Prostate gland (tissue), 2 donors: ENCODE data around the gene TMBIM6. TPM values are rescaled to one million over a fixed set of nuclear protein-coding genes. Genes with fewer than 3 reads are reported as not detected.

Experiments
- DNase-seq: peaks from one replicate; pipeline ENCODE4 v3.0.0-alpha.2; 2019; ENCODE audit warnings: low spot score
- H3K27ac ChIP-seq, 2 donors: fragments of 200-600 bp; sonication (generic); 2 replicates each; pipeline ENCODE4 v1.5.1; 2017 to 2019
- H3K27me3 ChIP-seq: fragments of 200-600 bp; sonication (generic); replicated peaks from 2 replicates; pipeline ENCODE4 v1.5.1; 2019; ENCODE audit not compliant: insufficient read depth
- H3K36me3 ChIP-seq, 2 donors: fragments of 200-600 bp; sonication (generic); 1 replicate in 1 of 2; 2 replicates in 1 of 2; pipeline versions ENCODE4 v1.5.1 to v1.8.1; 2017 to 2019
- H3K4me1 ChIP-seq: fragments of 200-600 bp; sonication (generic); replicated peaks from 2 replicates; pipeline ENCODE4 v1.5.1; 2019
- H3K4me3 ChIP-seq, 2 donors: fragments of 200-600 bp; sonication (generic); 2 replicates each; pipeline ENCODE4 v1.5.1; 2017 to 2019
- H3K9me3 ChIP-seq: fragments of 200-600 bp; sonication (generic); 2 replicates; pipeline ENCODE4 v1.5.1; 2017
- CTCF ChIP-seq, 4 experiments: fragments of 200-600 bp in 2 of 4; fragments of 450-650 bp in 2 of 4; sonication (generic) in 2 of 4; IDR thresholded peaks; 1 replicate in 3 of 4; 2 replicates in 1 of 4; pipeline ENCODE4 v1.5.1; 2016 to 2019; ENCODE audit warnings: antibody characterized with exemption in 4 of 4, mild to moderate bottlenecking in 2 of 4, moderate library complexity in 2 of 4
- POLR2A ChIP-seq: fragments of 450-650 bp; IDR thresholded peaks from one replicate; pipeline ENCODE4 v1.6.1; 2016; ENCODE audit warnings: antibody characterized with exemption, mild to moderate bottlenecking
- POLR2AphosphoS5 ChIP-seq: sonication (generic); formaldehyde crosslinking; IDR thresholded peaks from one replicate; pipeline ENCODE4 v1.6.1; 2017; ENCODE audit warnings: antibody characterized with exemption
- WGBS: methylation state at CpG from one replicate; pipeline ENCODE4 v1.1.5; 2018; 5-methylcytosine and 5-hydroxymethylcytosine counted together
- intact Hi-C: fragments of 100-400 bp; cut with DNase I; formaldehyde crosslinking; loops from one replicate; pipeline ENCODE4 v1.14.2; 2022
- total RNA-seq, 2 donors: library from RNA; depleted of rRNA; stranded (reverse); fragments of >200 nt; gene quantifications; one replicate each; pipeline ENCODE4 v1.1.0, GENCODE V29; 2016

TMBIM6 gene
- total RNA-seq, 2 donors from 2014 or later = 541 to 778 TPM

- Histone ChIP-seq H3K27ac (no peak overlapping the region), H3K27me3 (no peaks in the 10 kb centered on the region), H3K36me3 (no peaks in the 10 kb centered on the region), H3K9me3 (no peaks in the 10 kb centered on the region), H3K4me1 (no peaks in the 10 kb centered on the region), H3K4me3 (no peak overlapping the region)
- intact Hi-C loops = no loop called here
- no peak for TF ChIP-seq CTCF (IDR thresholded peaks at IDR 0.05)
- TF ChIP-seq POLR2AphosphoS5 = no peak
- TF ChIP-seq POLR2A = no peak
- WGBS = 91% methylated on average over 5 of the region's 5 CpGs
- DNase-seq = no peak
These were observed 64.1 kb downstream of the TMBIM6 start for GRCh38 chr12:49805409-49805808.

- intact Hi-C loops = no loop called here
- no peaks in the 10 kb centered on the region for H3K4me1 ChIP-seq
- H3K27ac ChIP-seq = no peak overlapping the region
- no peak for DNase-seq
- WGBS = 71% methylated on average over 7 of the region's 7 CpGs
- no peak overlapping the region for H3K4me3 ChIP-seq
- no peak for TF ChIP-seq POLR2AphosphoS5
- no peak for TF ChIP-seq POLR2A
- no peak for TF ChIP-seq CTCF (IDR thresholded peaks at IDR 0.05)
- H3K36me3 ChIP-seq = no peaks in the 10 kb centered on the region
- H3K9me3 ChIP-seq = no peaks in the 10 kb centered on the region
- H3K27me3 ChIP-seq = no peaks in the 10 kb centered on the region
These were observed 65.0 kb downstream of the TMBIM6 start for GRCh38 chr12:49806321-49806813.

DNA sequence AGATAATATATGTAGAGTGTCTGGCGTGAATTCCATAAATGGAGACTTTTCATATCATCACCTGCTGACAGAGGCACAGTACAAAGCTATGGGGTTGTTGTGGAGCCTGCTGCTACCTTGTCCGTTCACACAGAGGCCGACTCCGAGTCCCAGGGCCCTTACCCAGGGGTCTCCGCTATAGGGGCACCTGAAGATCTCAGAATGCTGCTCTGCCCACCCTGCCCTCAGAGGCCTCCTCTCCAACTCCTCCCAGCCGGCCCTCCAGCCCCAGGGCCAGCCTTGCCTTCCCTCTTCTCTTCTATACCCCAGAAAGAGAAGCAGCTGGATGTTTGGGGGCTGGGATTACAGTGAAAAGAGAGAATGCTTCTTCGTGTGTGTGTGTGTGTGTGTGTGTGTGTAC, 65.5 kb downstream of the TMBIM6 start:
- Histone ChIP-seq H3K4me1 (no peaks in the 10 kb centered on the region), H3K27me3 (no peaks in the 10 kb centered on the region), H3K36me3 (no peaks in the 10 kb centered on the region), H3K4me3 (no peak overlapping the region), H3K9me3 (no peaks in the 10 kb centered on the region), H3K27ac (no peak overlapping the region)
- no peak for DNase-seq
- 91% methylated on average over 7 of the region's 7 CpGs for WGBS
- intact Hi-C loops = no loop called here
- TF ChIP-seq POLR2AphosphoS5 (no peak), CTCF (IDR thresholded peaks at IDR 0.05) (no peak), POLR2A (no peak)

DNA sequence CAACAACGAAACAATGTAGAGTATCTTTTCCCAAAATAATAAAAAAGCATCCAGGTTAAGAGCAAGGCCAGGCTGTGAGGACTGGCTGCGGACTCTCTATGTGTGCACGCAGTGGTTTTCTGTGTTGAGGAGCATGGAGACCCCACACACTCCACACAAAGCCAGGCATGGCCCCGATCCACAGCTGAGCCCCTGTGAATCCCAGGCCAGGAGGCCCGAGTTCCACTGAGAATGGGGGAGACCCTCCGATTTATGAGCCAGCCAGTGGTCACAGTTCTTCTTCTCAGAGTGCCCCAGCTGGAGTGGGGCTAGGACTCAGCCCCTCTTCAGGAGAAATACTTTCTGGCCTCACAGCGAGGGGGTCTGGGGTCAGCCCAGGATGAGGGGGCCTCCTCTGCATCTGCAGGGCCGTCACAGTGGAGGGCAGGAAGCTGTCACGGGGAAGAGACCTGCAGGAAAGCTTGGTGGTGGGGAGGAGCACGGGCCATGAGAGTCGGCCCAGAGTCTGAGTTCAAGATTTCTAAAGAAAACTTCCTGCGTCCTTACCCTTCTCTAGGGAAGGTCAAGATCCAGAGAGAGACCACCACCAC, 66.7 kb downstream of the TMBIM6 start:
- TF ChIP-seq POLR2AphosphoS5 (no peak), CTCF (IDR thresholded peaks at IDR 0.05) (no peak)
- DNase-seq = no peak
- intact Hi-C loops = no loop called here
- no peaks in the 10 kb centered on the region for H3K27me3 ChIP-seq
- H3K4me3 ChIP-seq = no peak overlapping the region
- no peaks in the 10 kb centered on the region for H3K4me1 ChIP-seq
- 83% methylated on average over 12 of the region's 12 CpGs for WGBS
- no peaks in the 10 kb centered on the region for H3K9me3 ChIP-seq
- H3K36me3 ChIP-seq = no peaks in the 10 kb centered on the region
- peak overlapping the region in 1 of 2 donors; percentile 45 for H3K27ac ChIP-seq

DNA sequence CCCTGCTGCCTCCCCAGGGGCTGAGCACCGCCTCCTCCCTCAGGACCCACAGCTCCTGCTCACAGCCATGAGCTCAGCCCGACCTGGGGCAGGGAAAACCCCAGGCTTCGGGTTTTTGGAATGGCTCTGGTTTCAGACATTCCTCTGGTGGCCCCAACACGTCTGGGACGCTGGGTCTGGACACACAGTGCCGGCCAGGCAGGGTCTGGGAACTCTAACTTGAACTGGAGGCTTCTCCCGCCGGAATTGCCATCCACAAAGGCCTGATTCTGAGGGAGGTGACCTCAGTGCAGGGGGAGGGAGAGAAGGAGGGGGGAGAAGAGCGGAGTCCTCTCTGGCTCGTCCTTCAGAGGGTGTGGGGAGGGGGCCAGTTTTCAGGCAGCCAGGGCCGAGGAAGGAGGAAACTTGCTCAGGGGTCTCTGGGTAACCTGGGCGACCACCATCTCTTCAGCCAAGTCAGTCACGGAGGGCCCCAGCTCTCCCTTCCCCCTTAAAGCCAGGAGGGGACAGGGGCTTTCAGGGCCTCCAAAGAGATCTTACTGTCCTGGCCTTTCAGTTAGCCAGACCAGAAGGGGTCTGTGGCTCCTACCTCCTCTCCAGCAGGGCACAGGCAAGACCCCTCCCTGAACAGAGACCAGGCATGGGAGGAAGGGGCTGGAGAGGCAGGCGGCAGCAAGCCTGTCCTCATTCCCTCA, 67.5 kb downstream of the TMBIM6 start:
- TF ChIP-seq CTCF (IDR thresholded peaks at IDR 0.05) (no peak), POLR2A (no peak), POLR2AphosphoS5 (no peak)
- WGBS = 34% methylated on average over 12 of the region's 14 CpGs
- Histone ChIP-seq H3K36me3 (no peaks in the 10 kb centered on the region), H3K4me1 (no peaks in the 10 kb centered on the region), H3K27me3 (no peaks in the 10 kb centered on the region), H3K9me3 (no peaks in the 10 kb centered on the region), H3K27ac (peak overlapping the region; percentile 29 to 45), H3K4me3 (no peak overlapping the region)
- intact Hi-C loops = no loop called here
- DNase-seq = no peak
